ENCODE measurements around the gene RANBP10. TPM values are rescaled to one million over a fixed set of nuclear protein-coding genes. Genes with fewer than 3 reads are reported as not detected.

The RANBP10 gene
- total and polyA plus RNA-seq, 9 of the 15 experiments (the other 6 are each of a cell fraction or from before 2014, with no cell fraction given), result 0.61 to 19.3 (median 5.9) TPM

GRCh38 chr16:67677712-67678111, 128.6 kb downstream of the RANBP10 start:
- Histone ChIP-seq H3K9me1 (ENCODE audit: control insufficient read depth, insufficient read depth, low read length) (peaks cover 2% of the 10 kb centered on the region), H3K4me2 (ENCODE audit: insufficient read depth, low read length) (no peak overlapping the region), H3K9ac (ENCODE audit: insufficient read depth in 1 of 2, low read depth in 2 of 2, low read length in 2 of 2) (no peak overlapping the region), H3K36me3 (ENCODE audit: control insufficient read depth, insufficient read depth, low read length) (peaks cover 7% of the 10 kb centered on the region; the same call in 1 of the 3 replicates), H3K27ac (ENCODE audit: extremely low read depth, low read depth, low read length) (no peak overlapping the region), H3K79me2 (ENCODE audit: control insufficient read depth, insufficient read depth, low read length) (no peaks in the 10 kb centered on the region), H3K4me1 (replicated peaks in 1 of 2; ENCODE audit: control insufficient read depth in 2 of 2, insufficient read depth in 2 of 2, low read length in 2 of 2) (peaks cover 0 to 5% of the 10 kb centered on the region in 2 experiments; a peak in 3 of 5 replicates), H2AFZ (ENCODE audit: low read depth, low read length) (no peak overlapping the region), H4K20me1 (replicated peaks; ENCODE audit: control insufficient read depth, insufficient read depth, low read length) (0 out of 2 replicates have a peak, but pooled peaks cover 3% of the 10 kb centered on the region), H3K27me3 (ENCODE audit: control insufficient read depth in 2 of 2, insufficient read depth in 2 of 2, low read length in 2 of 2) (no peaks in the 10 kb centered on the region), H3K9me3 (replicated peaks; ENCODE audit: control insufficient read depth, insufficient read depth, low read depth, low read length) (no peaks in the 10 kb centered on the region), H3K4me3 (no peak overlapping the region)
- TF ChIP-seq SIN3B (IDR thresholded peaks at IDR 0.05; ENCODE audit: low read depth) (no peak), CHD2 (IDR thresholded peaks at IDR 0.05; ENCODE audit: low read depth, low read length) (no peak), THRA (IDR thresholded peaks at IDR 0.05) (no peak)
- ChIA-PET CTCF (ENCODE audit: low intra/inter-chr PET ratio) (no interaction called here), POLR2A (interaction anchor here (0.6 kb wide), 1 partner anchor 981 kb away, joined by 4 read pairs; no protein-coding TSS in a partner anchor)
- FAIRE-seq (no peak), ATAC-seq (no peak), DNase-seq (ENCODE audit: extremely low read depth in 1 of 4, low spot score in 3 of 4) (no peak)
- WGBS (ENCODE audit: insufficient coverage, low coverage, missing lambda C conversion rate), result 100% methylated on average over 1 of the region's 1 CpG
- intact Hi-C loops (cut with micrococcal nuclease) (no loop called here), in situ Hi-C loops (cut with MboI) (loop anchor here (10.0 kb wide), 1 partner anchor 367 kb away; no protein-coding TSS in a partner anchor)
- no TSS peak for BruUV-seq (replicated peaks)

GRCh38 chr16:67676939-67677338, 129.4 kb downstream of the RANBP10 start:
- peaks cover 0 to 5% of the 10 kb centered on the region in 2 experiments; a peak in 3 of 5 replicates for H3K4me1 ChIP-seq (replicated peaks in 1 of 2; ENCODE audit: control insufficient read depth in 2 of 2, insufficient read depth in 2 of 2, low read length in 2 of 2)
- ChIA-PET POLR2A (interaction anchor here (0.6 to 0.8 kb wide), 4 partner anchors 10 to 627 kb away, joined by 3 read pairs; no protein-coding TSS in a partner anchor), CTCF (ENCODE audit: low intra/inter-chr PET ratio) (no interaction called here)
- intact Hi-C loops (cut with micrococcal nuclease), result no loop called here
- FAIRE-seq, result no peak
- no peak overlapping the region for H2AFZ ChIP-seq (ENCODE audit: low read depth, low read length)
- DNase-seq (ENCODE audit: extremely low read depth in 1 of 4, low spot score in 3 of 4), result no peak
- peaks cover 2% of the 10 kb centered on the region for H3K9me1 ChIP-seq (ENCODE audit: control insufficient read depth, insufficient read depth, low read length)
- no peak overlapping the region for H3K9ac ChIP-seq (ENCODE audit: insufficient read depth in 1 of 2, low read depth in 2 of 2, low read length in 2 of 2)
- H3K36me3 ChIP-seq (ENCODE audit: control insufficient read depth, insufficient read depth, low read length), result peaks cover 3% of the 10 kb centered on the region; the same call in 1 of the 3 replicates
- H3K4me3 ChIP-seq, result no peak overlapping the region
- no peak overlapping the region for H3K27ac ChIP-seq (ENCODE audit: extremely low read depth, low read depth, low read length)
- no peak overlapping the region for H3K4me2 ChIP-seq (ENCODE audit: insufficient read depth, low read length)
- no peaks in the 10 kb centered on the region for H3K9me3 ChIP-seq (replicated peaks; ENCODE audit: control insufficient read depth, insufficient read depth, low read depth, low read length)
- no peaks in the 10 kb centered on the region for H3K27me3 ChIP-seq (ENCODE audit: control insufficient read depth in 2 of 2, insufficient read depth in 2 of 2, low read length in 2 of 2)
- no peaks in the 10 kb centered on the region for H3K79me2 ChIP-seq (ENCODE audit: control insufficient read depth, insufficient read depth, low read length)
- H4K20me1 ChIP-seq (replicated peaks; ENCODE audit: control insufficient read depth, insufficient read depth, low read length), result 0 out of 2 replicates have a peak, but pooled peaks cover 3% of the 10 kb centered on the region
- 72% methylated on average over 8 of the region's 8 CpGs for WGBS (ENCODE audit: insufficient coverage, low coverage, missing lambda C conversion rate)
- no TSS peak for BruUV-seq (replicated peaks)
- in situ Hi-C loops (cut with MboI), result loop anchor here (10.0 kb wide), 1 partner anchor 368 kb away; no protein-coding TSS in a partner anchor
- ATAC-seq, result no peak
- no peak for TF ChIP-seq RBM22 (IDR thresholded peaks at IDR 0.05; ENCODE audit: low read depth, low read length, poor library complexity, severe bottlenecking)
- no peak for TF ChIP-seq FOS (IDR thresholded peaks at IDR 0.05; ENCODE audit: extremely low read depth, insufficient read length)
